K562 (cell line): ENCODE results near the gene MYRIP. TPM values are rescaled to one million over a fixed set of nuclear protein-coding genes. Genes with fewer than 3 reads are reported as not detected.

Experiments
- ATAC-seq: fragments of 200-7000 bp; cut with Tn5 transposase; 3 replicates; pipeline ENCODE4 v1.9.1; 2020; ENCODE audit warnings: moderate library complexity
- BruUV-seq: library from RNA; stranded (reverse); fragments of 400-500 nt; replicated peaks from 2 replicates; lab custom pipeline; 2021; lab: Mats Ljungman, UMichigan
- CTCF ChIA-PET: fragments of 300-600 bp; formaldehyde crosslinking; extraction: SDS; loops from one replicate; lab custom pipeline; 2021; ENCODE audit warnings: low intra/inter-chr PET ratio; lab: Yijun Ruan, JAX
- POLR2A ChIA-PET: fragments of 300-600, 350-650 bp; sonication (Branson Sonifier 250); formaldehyde crosslinking; extraction: SDS; loops from one replicate; lab custom pipeline; 2021; ENCODE audit warnings: antibody characterized with exemption, inconsistent platforms; lab: Yijun Ruan, JAX
- DNase-seq, 4 experiments: peaks; one replicate each; pipeline versions ENCODE4 v3.0.0 to v3.0.0-alpha.2; 2011 to 2018; ENCODE audit warnings: low spot score in 3 of 4, mixed read lengths in 3 of 4; ENCODE audit errors: extremely low read depth in 1 of 4
- FAIRE-seq: peaks from 2 replicates; lab custom pipeline; 2011; peaks lifted over from hg19 to GRCh38; lab: Jason Lieb, UNC
- H2AFZ ChIP-seq: 2 replicates; pipeline ENCODE4 v1.6.0; 2011; ENCODE audit warnings: low read depth, low read length, control low read depth, inconsistent platforms
- H3K27ac ChIP-seq: fragments of 200-600 bp; 3 replicates; pipeline ENCODE4 v1.8.0; 2011; ENCODE audit warnings: low read depth, mild to moderate bottlenecking, control low read depth, inconsistent platforms, low read length, moderate library complexity, mixed read lengths; ENCODE audit errors: extremely low read depth
- H3K27me3 ChIP-seq, 2 experiments: fragments of 300-600 bp in 1 of 2; 2 replicates in 1 of 2; 3 replicates in 1 of 2; pipeline versions ENCODE4 v1.6.0 to v1.8.0; 2011; ENCODE audit warnings: inconsistent platforms in 2 of 2, low read length in 2 of 2, mild to moderate bottlenecking in 1 of 2, mixed read lengths in 1 of 2, moderate library complexity in 1 of 2; ENCODE audit not compliant: control insufficient read depth in 2 of 2, insufficient read depth in 2 of 2
- H3K36me3 ChIP-seq: fragments of 300-600 bp; 3 replicates; pipeline ENCODE4 v1.8.0; 2011; ENCODE audit warnings: mild to moderate bottlenecking, low read length, inconsistent platforms; ENCODE audit not compliant: control insufficient read depth, insufficient read depth
- H3K4me1 ChIP-seq, 2 experiments: fragments of 200-600 bp in 1 of 2; replicated peaks in 1 of 2; 2 replicates in 1 of 2; 3 replicates in 1 of 2; pipeline versions ENCODE4 v1.5.1 to v1.8.0; 2011; ENCODE audit warnings: inconsistent platforms in 2 of 2, low read length in 2 of 2, mild to moderate bottlenecking in 1 of 2, mixed read lengths in 1 of 2, moderate library complexity in 1 of 2; ENCODE audit not compliant: control insufficient read depth in 2 of 2, insufficient read depth in 2 of 2
- H3K4me2 ChIP-seq: 2 replicates; pipeline ENCODE4 v1.6.1; 2011; ENCODE audit warnings: low read length, control low read depth, inconsistent platforms, mixed read lengths; ENCODE audit not compliant: insufficient read depth
- H3K4me3 ChIP-seq: fragments of 200-600 bp; sonication (generic), shearing (Covaris generic); 2 replicates; pipeline ENCODE4 v1.5.1; 2016; ENCODE audit warnings: control low read depth, inconsistent platforms
- H3K79me2 ChIP-seq: fragments of 200-600 bp; 3 replicates; pipeline ENCODE4 v1.8.0; 2011; ENCODE audit warnings: low read length, inconsistent platforms; ENCODE audit not compliant: control insufficient read depth, insufficient read depth
- H3K9ac ChIP-seq, 2 experiments: 2 replicates each; pipeline versions ENCODE4 v1.6.0 to v1.6.1; 2011; ENCODE audit warnings: low read depth in 2 of 2, low read length in 2 of 2, control low read depth in 1 of 2, inconsistent platforms in 1 of 2, mild to moderate bottlenecking in 1 of 2, mixed read lengths in 1 of 2; ENCODE audit not compliant: insufficient read depth in 1 of 2
- H3K9me1 ChIP-seq: one replicate; pipeline ENCODE4 v1.6.0; 2011; ENCODE audit warnings: inconsistent platforms, mild to moderate bottlenecking, low read length, moderate library complexity; ENCODE audit not compliant: control insufficient read depth, insufficient read depth
- H3K9me3 ChIP-seq: replicated peaks from 2 replicates; pipeline ENCODE4 v1.5.1; 2011; ENCODE audit warnings: low read depth, low read length, inconsistent platforms; ENCODE audit not compliant: control insufficient read depth, insufficient read depth
- H4K20me1 ChIP-seq: replicated peaks from 2 replicates; pipeline ENCODE4 v1.6.1; 2011; ENCODE audit warnings: low read length, inconsistent platforms, mixed read lengths; ENCODE audit not compliant: control insufficient read depth, insufficient read depth
- FOXJ3 ChIP-seq: sonication (generic); formaldehyde crosslinking; IDR thresholded peaks from 2 replicates; pipeline ENCODE4 v1.4.0; 2020; ENCODE audit warnings: mild to moderate bottlenecking, missing genetic modification reagents
- NR0B1 ChIP-seq: fragments of 450-650 bp; IDR thresholded peaks from one replicate; pipeline ENCODE4 v1.6.1; 2018; ENCODE audit warnings: mild to moderate bottlenecking, moderate library complexity; ENCODE audit not compliant: partially characterized antibody
- PHTF2 ChIP-seq: fragments of 250-450 bp; sonication (Bioruptor Pico); IDR thresholded peaks from 2 replicates; pipeline ENCODE4 v1.5.0; 2021; ENCODE audit warnings: mild to moderate bottlenecking
- ZBED1 ChIP-seq: IDR thresholded peaks from 2 replicates; pipeline ENCODE4 v1.6.1; 2014
- WGBS: fragments of 100-300 bp; shearing (Covaris generic); methylation state at CpG from one replicate; pipeline ENCODE4 v1.1.6; 2016; ENCODE audit warnings: low coverage, mixed read lengths; ENCODE audit not compliant: insufficient coverage; ENCODE audit errors: missing lambda C conversion rate; 5-methylcytosine and 5-hydroxymethylcytosine counted together
- in situ Hi-C: fragments of 300-500 bp; cut with MboI; formaldehyde crosslinking; loops from 4 replicates; pipeline ENCODE4 v1.15.0; 2018; ENCODE audit warnings: inconsistent platforms, mixed read lengths
- intact Hi-C: fragments of 100-400 bp; cut with micrococcal nuclease; formaldehyde crosslinking; loops from 2 replicates; pipeline ENCODE4 v1.14.2; 2022
- polyA plus RNA-seq, 8 experiments: library from polyadenylated mRNA; depleted of rRNA in 4 of 8; stranded (reverse) in 5 of 8; unstranded in 3 of 8; fragments of >200 nt; fragmentation: Nextera tagmentation in 2 of 8; fragmentation: Illumina TruSeq in 1 of 8; extraction: Ambion mirVana in 2 of 8; extraction: Trizol in 1 of 8; gene quantifications; 2 replicates each; pipeline versions ENCODE4 v1.2.1 to v1.2.3, GENCODE V29; 2011 to 2014; ENCODE audit warnings: inconsistent platforms in 1 of 8, missing spikeins in 1 of 8
- total RNA-seq, 7 experiments: library from RNA; depleted of rRNA in 6 of 7; stranded (reverse); fragments of >200 nt in 6 of 7; fragmentation: Illumina TruSeq in 2 of 7; extraction: Trizol in 2 of 7; gene quantifications; 2 replicates each; pipeline versions ENCODE4 v1.2.1 to v1.2.3, GENCODE V29; 2011 to 2021; ENCODE audit warnings: low replicate concordance in 1 of 7
- TF ChIP-seq, protein P1 (sequence below): fragments of 250-450 bp; sonication (Bioruptor Pico); IDR thresholded peaks from 2 replicates; pipeline ENCODE4 v1.8.0; 2022; ENCODE audit warnings: inconsistent platforms

Gene MYRIP
- total and polyA plus RNA-seq, 9 of the 15 experiments (the other 6 are each of a cell fraction or from before 2014, with no cell fraction given): 0.03 to 0.12 TPM; not detected in 7

DNA sequence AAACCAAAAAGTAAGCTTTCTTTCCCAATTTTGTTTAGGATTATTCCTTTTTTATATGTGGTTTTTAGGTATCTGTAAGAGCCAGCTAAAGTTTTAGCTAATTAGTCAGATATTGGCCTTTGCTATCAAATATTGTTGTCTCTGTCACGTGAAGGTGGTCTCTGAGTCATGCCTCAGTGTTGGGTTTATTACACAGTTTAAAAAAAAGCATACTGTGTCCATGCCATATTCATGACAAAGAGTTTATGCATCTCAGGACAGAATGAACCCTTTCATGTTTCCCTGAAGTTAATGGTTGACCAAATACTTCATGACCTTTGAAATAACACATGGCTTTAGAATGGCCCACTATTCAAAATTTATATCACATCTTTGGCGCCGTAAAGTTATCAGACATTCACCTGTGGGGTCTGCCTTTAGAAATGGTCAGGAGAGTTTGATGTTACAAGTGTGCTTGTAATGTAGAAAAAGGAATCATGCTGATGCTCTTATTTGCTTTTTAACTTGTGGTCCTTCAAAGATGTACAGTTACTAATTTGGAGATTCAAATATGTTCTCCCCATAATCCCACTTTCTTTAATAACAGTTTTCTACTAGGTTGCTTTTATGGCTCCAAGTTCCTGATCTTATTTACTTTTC, 101.5 kb downstream of the MYRIP start:
- no peaks in the 10 kb centered on the region for H3K36me3 ChIP-seq
- no peaks in the 10 kb centered on the region for H3K4me1 ChIP-seq
- TF ChIP-seq ZBED1: no peak
- TF ChIP-seq NR0B1: no peak
- TF ChIP-seq, protein P1, sequence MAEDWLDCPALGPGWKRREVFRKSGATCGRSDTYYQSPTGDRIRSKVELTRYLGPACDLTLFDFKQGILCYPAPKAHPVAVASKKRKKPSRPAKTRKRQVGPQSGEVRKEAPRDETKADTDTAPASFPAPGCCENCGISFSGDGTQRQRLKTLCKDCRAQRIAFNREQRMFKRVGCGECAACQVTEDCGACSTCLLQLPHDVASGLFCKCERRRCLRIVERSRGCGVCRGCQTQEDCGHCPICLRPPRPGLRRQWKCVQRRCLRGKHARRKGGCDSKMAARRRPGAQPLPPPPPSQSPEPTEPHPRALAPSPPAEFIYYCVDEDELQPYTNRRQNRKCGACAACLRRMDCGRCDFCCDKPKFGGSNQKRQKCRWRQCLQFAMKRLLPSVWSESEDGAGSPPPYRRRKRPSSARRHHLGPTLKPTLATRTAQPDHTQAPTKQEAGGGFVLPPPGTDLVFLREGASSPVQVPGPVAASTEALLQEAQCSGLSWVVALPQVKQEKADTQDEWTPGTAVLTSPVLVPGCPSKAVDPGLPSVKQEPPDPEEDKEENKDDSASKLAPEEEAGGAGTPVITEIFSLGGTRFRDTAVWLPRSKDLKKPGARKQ (CRISPR knock-in tag): no peak
- TF ChIP-seq FOXJ3: no peak
- no peak for TF ChIP-seq PHTF2 (CRISPR knock-in tag)
- no peak overlapping the region for H2AFZ ChIP-seq
- ATAC-seq (no peak), FAIRE-seq (peak; percentile 15), DNase-seq (no peak)
- in situ Hi-C loops (no loop called here), intact Hi-C loops (no loop called here)
- no peaks in the 10 kb centered on the region for H3K79me2 ChIP-seq
- H3K4me2 ChIP-seq: no peak overlapping the region
- POLR2A ChIA-PET: no interaction called here
- H3K9me1 ChIP-seq: no peaks in the 10 kb centered on the region
- BruUV-seq: no TSS peak
- no peaks in the 10 kb centered on the region; the same call in 1 of the 2 replicates for H4K20me1 ChIP-seq
- no peaks in the 10 kb centered on the region for H3K27me3 ChIP-seq
- 0% methylated on average over 3 of the region's 3 CpGs for WGBS
- CTCF ChIA-PET: no interaction called here
- no peak overlapping the region for H3K4me3 ChIP-seq
- no peak overlapping the region for H3K9ac ChIP-seq
- no peaks in the 10 kb centered on the region for H3K9me3 ChIP-seq
- H3K27ac ChIP-seq: no peak overlapping the region
